HCT116 (cell line): ENCODE measurements around the gene TENM3.

Experiments
- CBX3 ChIP-seq: IDR thresholded peaks from 2 replicates; pipeline ENCODE4 v1.6.1; 2012; ENCODE audit warnings: low read depth
- ELF1 ChIP-seq: IDR thresholded peaks from 2 replicates; pipeline ENCODE4 v1.6.1; 2012; ENCODE audit warnings: low read depth, borderline replicate concordance
- EZH2 ChIP-seq: fragments of 200-600 bp; sonication (generic); IDR thresholded peaks from 2 replicates; pipeline ENCODE4 v1.6.1; 2017; ENCODE audit warnings: antibody characterized with exemption, mixed run types
- POLR2A ChIP-seq: IDR thresholded peaks from 2 replicates; pipeline ENCODE4 v1.7.0; 2011; ENCODE audit warnings: borderline replicate concordance; ENCODE audit not compliant: insufficient read depth, insufficient read length; ENCODE audit errors: extremely low read depth
- TCF7L2 ChIP-seq: IDR thresholded peaks from 2 replicates; pipeline ENCODE4 v1.7.0; 2011; ENCODE audit warnings: borderline replicate concordance, inconsistent platforms; ENCODE audit not compliant: insufficient read depth, insufficient read length; ENCODE audit errors: extremely low read depth
- TF ChIP-seq, protein P1 (sequence below), 3 experiments: fragments of 200-600 bp in 1 of 3; sonication (generic) in 1 of 3; IDR thresholded peaks in 2 of 3; conservative IDR thresholded peaks in 1 of 3; 2 replicates each; pipeline ENCODE4 v1.5.1; 2012 to 2017; ENCODE audit warnings: low read depth in 2 of 3, low read length in 2 of 3, antibody characterized with exemption in 1 of 3, borderline replicate concordance in 1 of 3, control low read depth in 1 of 3, mild to moderate bottlenecking in 1 of 3, mixed read lengths in 1 of 3, mixed run types in 1 of 3, moderate library complexity in 1 of 3; ENCODE audit not compliant: insufficient read depth in 1 of 3

DNA sequence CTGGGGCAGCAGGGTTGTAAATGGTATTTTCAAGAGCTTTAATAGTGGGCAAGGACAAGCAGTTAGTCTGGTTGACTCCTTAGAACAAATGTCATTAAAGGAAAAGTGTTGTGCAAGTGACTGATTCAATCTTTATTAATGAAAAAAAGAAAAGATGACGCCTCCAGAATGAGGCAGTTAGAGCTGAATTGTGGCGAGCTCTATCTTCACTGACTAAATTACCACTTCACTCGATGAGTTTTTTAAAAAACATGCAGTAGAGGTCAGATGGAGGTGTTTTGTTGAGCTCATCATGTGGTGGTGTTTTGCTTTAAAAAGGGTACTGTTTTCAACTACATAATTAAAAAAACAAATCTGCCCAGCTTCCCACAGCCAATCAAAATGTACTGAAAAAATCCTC lies 28.1 kb upstream of the TENM3 start:
- no peak for TF ChIP-seq TCF7L2
- TF ChIP-seq, protein P1, sequence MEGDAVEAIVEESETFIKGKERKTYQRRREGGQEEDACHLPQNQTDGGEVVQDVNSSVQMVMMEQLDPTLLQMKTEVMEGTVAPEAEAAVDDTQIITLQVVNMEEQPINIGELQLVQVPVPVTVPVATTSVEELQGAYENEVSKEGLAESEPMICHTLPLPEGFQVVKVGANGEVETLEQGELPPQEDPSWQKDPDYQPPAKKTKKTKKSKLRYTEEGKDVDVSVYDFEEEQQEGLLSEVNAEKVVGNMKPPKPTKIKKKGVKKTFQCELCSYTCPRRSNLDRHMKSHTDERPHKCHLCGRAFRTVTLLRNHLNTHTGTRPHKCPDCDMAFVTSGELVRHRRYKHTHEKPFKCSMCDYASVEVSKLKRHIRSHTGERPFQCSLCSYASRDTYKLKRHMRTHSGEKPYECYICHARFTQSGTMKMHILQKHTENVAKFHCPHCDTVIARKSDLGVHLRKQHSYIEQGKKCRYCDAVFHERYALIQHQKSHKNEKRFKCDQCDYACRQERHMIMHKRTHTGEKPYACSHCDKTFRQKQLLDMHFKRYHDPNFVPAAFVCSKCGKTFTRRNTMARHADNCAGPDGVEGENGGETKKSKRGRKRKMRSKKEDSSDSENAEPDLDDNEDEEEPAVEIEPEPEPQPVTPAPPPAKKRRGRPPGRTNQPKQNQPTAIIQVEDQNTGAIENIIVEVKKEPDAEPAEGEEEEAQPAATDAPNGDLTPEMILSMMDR (IDR thresholded peaks at IDR 0.05 in 2 of 3, conservative IDR thresholded peaks at IDR 0.05 in 1 of 3; ENCODE audit: borderline replicate concordance in 1 of 3, insufficient read depth in 1 of 3, low read depth in 2 of 3, low read length in 2 of 3) = no peak
- TF ChIP-seq POLR2A = no peak
- TF ChIP-seq ELF1 = no peak
- no peak for TF ChIP-seq CBX3
- TF ChIP-seq EZH2 = no peak
